Hippocampal formation (tissue), 2 donors: ENCODE data around the gene NDUFS6.

ENCODE experiments used
- DNase-seq, 2 donors: peaks; one replicate each; lab custom pipeline; 2025; lab: John Stamatoyannopoulos, UW

NDUFS6 gene

GRCh38 chr5:1851290-1851934 is 50.2 kb downstream of the NDUFS6 start:
- no peak for DNase-seq

- DNase-seq, result no peak
Measured at GRCh38 chr5:1852324-1852947, 51.2 kb downstream of the NDUFS6 start.

GRCh38 chr5:1853531-1853930 is 52.3 kb downstream of the NDUFS6 start:
- DNase-seq, result no peak

DNA sequence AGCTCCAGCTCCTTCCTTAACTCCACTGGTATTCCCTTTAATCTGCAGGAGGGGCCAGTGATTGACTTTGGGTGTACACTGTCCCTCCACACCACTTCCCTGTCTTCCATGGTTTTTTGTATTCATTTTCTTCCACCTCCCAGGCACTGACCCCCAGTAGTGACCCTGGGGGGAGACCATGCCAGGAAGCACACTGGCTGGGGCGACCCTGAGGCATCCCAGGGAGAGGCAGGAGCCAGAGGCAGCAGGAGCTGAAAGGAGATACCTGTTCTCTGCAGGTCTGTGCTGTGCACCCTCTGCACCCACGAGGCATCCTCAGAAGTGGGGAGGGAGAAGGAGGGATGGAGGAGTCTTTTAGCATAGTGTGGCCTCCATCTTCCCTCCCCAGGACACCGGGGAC is 53.9 kb downstream of the NDUFS6 start:
- DNase-seq, result no peak

DNA sequence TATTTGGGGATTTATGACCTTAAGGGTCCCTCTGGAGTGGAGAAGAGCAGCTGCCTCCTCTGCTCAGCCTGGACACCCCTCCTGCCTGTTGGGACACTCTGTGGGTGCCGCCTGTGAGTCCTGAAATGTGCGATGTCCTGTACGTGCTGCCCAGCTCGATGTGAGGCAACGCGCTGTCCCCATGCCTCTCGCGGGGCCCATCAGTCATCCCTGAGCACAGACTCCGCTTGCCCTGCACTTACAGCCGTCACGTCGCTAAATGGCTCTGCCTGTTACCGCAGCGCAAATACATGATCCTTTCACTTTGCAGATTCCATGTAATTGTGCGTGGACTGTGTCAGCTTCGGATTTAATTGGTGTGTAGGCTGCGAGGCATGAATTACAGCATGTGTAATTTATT is 54.4 kb downstream of the NDUFS6 start:
- no peak for DNase-seq

- DNase-seq, result no peak
Measured at GRCh38 chr5:1856596-1857255, 55.5 kb downstream of the NDUFS6 start.

DNA sequence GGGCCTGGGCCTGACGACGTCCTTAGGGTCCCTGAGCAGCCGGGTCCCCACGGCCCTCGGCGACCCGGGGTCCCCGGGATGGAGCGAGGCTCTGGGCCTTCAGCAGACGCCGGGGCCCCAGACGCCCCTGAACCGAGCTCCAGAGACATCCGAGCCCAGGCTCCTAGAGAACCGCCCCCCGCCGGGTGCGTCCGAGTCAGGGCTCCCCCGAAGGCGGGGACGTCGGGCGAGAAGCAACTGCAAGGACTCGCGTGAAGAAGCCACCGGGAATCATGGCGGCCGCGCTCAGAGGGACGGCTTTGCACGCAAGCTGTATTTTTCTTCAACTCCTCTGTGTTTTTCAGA is 56.0 kb downstream of the NDUFS6 start:
- DNase-seq, result no peak

- DNase-seq, result no peak
Measured at GRCh38 chr5:1858436-1858835, 57.2 kb downstream of the NDUFS6 start.

DNA sequence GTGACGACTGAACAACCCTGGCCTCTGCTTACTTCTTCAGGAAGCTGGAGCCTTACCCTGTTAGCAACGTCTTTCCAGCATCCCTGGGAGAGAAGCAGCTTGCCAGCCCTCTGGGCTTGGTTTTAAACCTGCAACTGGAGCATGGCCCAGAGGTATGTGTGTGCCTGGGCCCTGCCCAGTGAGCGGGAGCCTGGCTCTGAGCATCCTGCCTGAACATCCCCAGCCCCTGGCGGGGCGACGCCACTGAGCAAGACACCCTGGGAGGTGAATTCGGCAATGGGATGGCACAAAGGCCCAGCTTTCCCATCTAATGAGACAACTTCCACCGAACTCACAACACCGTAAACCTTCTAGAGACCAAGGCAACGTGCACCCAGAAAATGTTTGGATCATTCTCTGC is 57.9 kb downstream of the NDUFS6 start:
- DNase-seq, result no peak

DNA sequence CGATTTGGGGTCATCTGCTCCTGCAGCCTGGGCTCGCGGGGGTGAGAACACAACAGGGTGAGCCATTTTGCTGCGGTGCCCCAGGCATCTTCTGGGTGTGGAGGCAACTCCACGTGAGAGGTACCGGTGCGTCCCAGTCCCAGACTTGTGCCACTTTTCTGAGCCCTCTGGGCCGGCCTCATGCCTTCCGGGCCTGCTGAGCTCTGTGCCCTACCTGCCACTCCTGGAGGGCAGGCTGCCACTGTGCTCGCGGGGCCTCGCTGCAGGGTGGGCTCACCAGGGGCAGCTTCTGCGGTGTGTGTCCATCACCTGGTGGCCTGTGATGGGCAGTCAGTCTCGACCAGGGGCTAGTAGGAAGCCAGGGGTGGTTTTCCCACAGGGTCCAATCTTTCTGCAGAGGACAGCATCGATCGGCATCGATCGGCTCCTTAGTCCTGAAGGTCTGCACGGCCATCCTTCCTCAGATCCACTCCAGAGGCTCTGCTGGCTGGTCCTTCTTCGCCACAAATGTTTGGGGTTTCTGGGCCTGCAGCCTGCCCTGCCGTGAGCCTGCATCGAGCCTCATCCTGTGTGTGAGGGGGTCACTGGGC is 58.9 kb downstream of the NDUFS6 start:
- no peak for DNase-seq

DNA sequence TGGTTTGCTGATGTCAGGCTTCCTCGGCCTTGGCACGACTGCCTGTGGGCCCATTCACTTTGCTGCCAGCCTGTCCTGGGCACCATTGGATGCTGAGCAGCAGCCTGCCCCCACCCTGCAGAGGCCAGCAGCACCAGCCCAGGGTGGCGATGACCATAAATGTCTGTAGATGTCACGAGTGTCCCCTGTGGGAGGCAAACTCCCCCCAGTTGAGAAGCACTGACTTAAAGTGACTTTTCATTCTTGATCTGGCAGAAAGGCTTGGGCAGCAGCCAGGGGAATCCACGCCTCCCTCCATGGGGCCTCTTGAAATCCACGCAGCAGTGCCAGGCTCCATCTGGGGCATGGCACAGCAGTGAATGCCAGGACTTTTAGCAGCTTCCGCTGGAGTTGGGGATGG is 59.7 kb downstream of the NDUFS6 start:
- peak in 1 of 2 donors; percentile 25 for DNase-seq

- DNase-seq, result no peak
Measured at GRCh38 chr5:1864896-1865440, 63.8 kb downstream of the NDUFS6 start.

- no peak for DNase-seq
Measured at GRCh38 chr5:1865486-1865885, 64.3 kb downstream of the NDUFS6 start.
